GM19025 (cell line): ENCODE results near the gene ARHGAP44.

Source experiments
- ATAC-seq: cut with Tn5 transposase; IDR thresholded peaks from one replicate; pipeline ENCODE4 v1.9.1; 2021; ENCODE audit warnings: mild to moderate bottlenecking, low read depth, moderate library complexity; ENCODE audit not compliant: unreplicated experiment

The ARHGAP44 gene

GRCh38 chr17:12990041-12990808 is 200.9 kb downstream of the ARHGAP44 start:
- no peak for ATAC-seq

DNA sequence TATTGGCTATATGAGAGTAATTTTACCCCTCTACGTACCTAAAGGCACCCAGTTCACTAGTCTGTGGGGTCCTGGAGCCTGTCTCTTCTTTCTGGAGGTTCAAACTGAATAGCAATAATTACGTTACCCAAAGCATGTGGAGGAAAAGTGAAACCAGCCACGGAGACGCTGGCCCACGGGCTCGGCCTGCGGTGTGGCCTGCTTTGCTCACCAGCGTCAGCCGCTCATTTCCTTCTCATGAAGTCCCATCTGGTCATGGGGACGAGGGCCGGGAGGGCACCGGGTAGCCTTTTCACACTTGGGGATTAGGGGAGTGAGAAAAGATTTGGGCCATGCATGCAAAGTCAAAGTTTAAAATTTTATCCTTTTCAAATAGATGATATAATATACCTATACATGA is 201.6 kb downstream of the ARHGAP44 start:
- ATAC-seq = no peak

DNA sequence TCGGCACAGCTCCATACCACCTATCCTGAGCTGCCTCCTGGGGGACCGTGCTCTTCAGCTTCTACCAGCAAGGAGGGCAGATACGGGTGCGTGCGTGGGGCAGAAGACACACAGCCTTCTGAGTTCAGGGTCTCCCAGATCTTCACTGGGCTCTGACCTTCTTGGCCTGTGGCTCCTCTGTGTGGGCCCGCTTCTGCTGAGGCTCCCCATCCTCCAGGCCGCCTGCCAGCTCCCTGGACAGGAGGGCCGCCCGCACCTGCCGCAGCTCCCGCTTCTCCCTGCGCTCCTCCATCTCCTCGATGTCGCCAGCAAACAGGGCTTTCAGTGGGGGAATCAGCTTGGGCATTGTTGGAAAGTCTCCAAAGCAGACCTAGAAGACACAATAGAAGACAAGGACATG is 203.4 kb downstream of the ARHGAP44 start:
- ATAC-seq = no peak

DNA sequence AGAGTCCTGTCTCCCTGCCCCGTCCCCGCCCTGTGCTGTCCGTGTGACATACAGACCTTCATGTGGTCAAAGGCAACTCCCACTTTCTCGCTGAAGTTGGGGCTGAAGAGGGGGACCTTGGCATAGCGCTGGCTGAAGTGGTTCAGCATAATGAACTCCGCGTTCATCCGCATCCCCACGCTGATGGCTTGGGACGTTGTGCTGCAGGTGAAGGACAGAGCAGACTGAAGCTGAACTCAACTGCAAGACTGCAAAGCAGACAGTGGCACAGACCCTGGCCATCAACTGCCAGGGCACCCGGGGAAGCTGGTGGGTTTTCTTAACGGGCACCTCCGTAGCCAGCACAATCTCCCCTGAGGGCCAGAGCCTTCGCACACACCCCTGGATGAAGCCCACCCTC is 204.3 kb downstream of the ARHGAP44 start:
- no peak for ATAC-seq

DNA sequence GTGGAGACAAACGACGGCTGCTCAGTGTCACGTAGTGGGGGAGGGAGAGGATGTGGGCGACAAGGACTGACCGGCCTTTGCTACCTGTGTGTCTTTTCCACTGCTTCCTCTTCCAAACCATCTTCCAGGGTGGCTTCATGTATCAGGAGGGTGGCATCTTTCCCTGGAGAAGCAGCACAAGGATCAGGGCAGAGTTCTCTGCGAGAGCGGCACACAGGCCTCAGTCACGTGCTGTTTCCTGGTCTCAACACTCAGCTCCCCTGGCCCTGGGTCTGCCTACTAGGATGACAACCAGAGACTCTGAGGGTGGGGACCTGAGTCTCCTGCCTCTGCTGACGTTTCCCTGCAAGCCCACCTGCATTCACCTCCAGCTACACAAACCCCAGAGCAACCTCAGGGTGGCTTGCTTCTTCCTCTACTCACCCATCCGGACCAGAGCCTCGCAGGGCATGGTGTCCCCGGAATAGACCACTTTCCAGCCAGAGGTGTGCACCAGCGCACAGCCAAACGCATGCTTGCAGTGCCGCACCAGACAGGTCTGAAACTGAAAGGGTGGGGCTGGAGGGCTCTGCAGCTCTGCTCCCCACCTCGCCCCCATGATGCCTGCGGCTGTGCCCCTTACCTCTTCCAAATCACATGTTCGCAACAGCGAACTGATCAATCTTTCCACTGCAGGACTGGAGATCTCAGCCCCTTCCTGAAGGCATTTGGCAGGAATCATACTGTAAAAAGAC is 205.2 kb downstream of the ARHGAP44 start:
- ATAC-seq = no peak

DNA sequence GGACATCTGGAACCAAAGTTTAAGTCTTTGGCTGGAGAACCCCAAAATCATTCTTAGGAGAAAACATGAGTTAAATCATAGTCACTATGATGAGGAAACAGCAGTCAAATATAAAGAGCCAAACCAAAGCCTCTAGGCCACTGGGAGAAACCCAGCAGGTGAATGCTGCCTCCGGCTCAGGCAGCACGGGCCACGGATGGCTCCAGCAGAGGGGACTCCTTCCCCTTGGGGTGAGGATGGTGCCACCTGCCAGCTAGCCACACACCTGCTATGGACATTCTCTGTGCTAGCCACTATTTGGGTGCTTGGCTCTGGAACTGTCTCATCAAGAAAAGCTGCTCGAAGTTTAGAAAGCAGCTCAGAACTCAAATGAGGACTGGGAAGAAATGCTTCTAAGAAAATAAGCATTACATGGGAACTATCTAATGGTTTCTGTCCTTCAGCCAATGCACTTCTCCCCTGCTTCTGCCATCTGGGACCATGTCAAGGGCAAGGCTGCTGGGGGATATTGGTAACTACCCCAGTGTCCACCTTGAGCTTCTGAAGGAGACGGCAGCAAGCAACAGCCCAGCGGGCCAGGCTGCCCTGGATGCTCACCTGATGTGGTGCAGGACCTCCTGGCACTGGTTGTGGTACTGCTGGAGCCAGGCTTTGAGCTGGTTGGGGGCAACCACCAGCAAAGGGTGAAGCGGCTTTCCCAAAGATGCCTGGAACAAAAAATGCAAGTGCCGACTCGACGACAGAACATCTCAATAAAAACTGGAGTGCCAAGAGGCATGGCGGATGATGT is 206.0 kb downstream of the ARHGAP44 start:
- ATAC-seq = no peak

DNA sequence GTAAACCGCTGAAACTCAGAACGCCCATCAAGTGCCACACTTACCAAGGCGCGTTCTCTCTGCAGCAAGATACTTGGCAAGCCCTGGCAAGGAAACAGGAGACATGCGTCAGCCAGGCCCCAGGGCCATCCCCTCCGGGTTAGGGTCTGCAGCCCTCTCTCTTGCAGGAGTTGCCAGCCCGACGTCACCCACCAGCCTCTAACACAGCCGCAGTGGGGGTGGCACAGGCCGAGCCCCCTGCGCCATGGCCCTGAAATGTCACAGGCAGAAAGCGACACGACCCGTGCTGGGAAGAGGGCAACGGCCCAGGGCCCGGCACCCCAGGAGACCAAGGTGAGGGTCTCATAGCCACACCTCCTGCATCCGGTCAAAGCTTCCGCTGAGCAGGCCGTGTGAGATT is 206.6 kb downstream of the ARHGAP44 start:
- no peak for ATAC-seq

DNA sequence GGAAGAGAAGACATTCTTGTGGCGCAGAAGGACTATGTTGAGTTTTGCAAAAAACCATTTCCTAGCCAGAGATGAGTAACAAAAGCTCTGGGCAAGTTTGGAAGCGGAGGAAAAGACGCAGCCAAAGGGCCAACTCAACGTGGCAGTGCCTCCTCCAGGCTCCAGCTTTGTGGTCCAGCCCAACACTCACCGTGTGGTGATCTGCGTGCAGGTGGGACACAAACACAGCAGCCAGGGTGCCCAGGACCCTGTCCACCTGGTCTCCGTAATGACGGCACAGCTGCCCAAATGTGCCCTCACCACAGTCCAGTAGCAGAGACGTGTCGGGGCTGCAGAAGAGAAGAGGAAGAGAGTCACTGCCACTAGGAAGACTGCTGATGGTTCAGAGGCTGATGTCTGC is 207.1 kb downstream of the ARHGAP44 start:
- ATAC-seq = no peak

DNA sequence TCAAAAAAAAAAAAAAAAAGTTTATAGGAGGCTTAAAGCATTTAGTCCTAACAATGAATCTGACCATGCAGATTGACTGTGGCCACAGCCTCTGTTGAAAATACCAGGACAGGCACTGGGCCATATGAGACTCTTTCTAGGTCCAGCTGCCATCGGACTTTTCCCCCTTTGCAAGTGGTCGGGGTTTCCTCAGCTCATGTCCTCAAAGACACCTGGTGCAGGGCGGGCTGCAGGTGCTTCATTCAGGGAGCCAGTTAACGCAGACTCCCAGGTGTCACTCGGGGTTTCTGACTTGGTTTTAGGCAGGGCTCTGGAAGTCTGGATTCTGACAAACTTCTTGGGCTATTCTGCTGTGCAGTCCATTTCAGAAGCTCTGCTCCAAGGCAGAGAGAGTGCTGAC is 207.6 kb downstream of the ARHGAP44 start:
- no peak for ATAC-seq

GRCh38 chr17:12998461-12998860 is 209.2 kb downstream of the ARHGAP44 start:
- no peak for ATAC-seq

DNA sequence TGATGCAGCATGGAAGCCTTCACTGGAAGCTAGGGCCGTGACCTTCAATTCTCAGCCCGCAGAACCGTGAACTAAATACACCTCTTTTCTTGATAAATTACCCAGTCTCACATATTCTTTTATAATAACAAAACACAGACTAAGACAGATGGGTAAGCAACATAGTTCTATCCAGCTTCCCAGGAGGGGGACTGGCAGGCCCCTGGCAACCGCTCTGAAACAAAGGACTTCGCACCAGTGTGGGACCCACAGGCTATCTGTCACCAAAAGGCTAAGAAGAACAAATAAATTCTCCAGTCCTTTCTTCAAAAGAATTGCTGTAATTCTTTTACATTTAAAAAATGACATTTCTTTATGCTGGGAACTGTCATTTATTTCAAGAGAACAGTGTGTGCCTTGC is 209.6 kb downstream of the ARHGAP44 start:
- ATAC-seq = no peak

GRCh38 chr17:13000561-13000960 is 211.3 kb downstream of the ARHGAP44 start:
- ATAC-seq = no peak

DNA sequence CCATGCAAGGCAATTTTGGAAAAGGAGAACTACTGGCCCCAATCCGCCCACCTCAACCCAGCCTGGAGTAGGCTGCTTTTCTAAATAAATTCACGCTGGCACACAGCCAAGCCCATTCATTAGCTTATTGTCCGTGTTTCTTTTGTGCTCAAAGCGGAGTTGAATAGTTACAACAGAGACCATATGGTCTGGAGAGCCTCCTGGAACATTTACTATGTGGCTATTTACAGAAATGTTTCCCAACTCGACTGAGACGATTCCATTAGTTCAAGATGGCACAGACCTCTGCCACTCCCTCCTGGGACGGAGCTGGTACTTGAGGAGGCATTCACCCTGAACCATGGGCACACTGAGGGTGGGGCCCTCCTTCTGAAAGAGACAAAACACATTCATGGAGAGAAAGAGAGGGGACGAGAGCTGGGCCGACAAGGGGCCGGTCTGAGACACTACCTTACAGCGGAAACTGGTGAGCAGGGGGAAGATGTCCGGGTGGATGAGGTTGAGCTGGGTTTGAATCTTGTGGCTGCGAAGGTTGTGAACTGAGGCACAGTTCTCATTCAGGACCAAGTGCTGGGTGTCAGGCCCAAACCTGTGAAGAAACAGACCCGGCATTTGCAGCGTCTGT is 212.8 kb downstream of the ARHGAP44 start:
- ATAC-seq = no peak

DNA sequence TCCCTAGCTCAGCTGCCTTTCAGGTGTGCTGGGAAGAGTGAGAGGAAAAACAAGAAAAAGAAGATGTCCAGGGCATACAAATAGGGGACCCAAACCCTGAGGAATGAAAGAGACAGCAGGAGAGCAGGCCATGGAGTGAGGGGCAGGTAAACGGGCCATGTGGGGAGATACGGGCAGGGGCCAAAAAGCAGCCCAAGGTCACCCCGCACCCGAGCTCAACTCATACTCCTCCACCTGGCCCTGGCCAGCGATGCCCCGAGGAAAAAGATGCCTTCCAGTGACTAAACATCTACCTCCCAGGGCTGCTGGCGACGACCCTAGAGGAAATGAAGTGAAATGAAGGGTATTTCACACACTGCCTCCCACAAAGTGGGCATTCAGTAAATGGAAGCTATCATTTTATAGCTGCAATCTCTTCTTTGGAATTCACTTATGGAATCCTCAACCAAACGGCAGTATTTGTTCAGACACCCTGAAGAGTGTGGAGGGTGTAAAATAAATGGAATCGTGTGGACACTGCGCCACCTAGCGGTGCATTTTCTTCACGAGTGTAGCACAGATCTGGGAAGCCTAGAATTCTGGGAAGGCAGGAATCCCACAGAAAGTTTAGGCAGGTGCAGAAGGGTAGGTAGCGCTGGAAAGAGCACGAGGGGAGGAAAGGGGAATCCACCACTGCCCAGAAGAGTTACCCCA is 213.6 kb downstream of the ARHGAP44 start:
- ATAC-seq = no peak

DNA sequence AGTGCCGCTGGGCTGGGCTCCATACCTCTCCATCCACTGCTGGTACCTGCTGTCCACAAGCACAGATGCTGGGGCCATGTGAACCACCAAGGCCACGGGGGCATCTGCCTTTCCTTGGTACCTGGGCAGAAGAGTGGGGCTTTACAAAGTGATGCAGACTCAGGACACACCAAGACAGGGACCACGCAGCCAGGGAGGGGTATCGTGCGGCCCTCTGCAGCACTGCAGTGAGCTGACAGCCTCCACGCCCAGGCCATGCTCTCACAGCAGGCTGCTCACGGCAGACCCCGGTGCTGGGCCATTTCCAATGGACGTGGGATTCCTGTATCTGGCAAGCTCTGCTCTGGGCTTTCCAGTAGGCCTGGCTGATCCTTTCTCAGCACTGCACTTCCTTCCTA is 214.2 kb downstream of the ARHGAP44 start:
- ATAC-seq = no peak

- no peak for ATAC-seq
Observed at GRCh38 chr17:13003927-13004326, 214.6 kb downstream of the ARHGAP44 start.

DNA sequence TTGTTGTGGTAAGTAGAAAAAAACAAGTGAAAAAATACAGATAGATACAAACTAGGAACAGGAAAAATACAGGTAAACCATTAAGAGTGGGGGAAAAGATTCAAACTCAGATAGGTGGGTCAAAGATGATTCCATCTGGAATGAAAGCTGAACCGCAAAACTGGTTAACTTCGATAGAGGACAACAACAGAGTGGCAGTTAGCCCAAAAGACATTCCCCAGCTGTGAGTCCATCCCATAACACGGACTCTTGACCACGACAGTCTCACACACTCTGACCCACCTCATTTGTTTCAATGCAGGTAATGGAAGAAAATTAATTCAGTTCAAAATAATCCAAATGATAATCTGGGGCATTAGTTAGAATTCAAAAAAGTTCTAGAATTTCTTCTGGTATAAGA is 215.0 kb downstream of the ARHGAP44 start:
- ATAC-seq = no peak

DNA sequence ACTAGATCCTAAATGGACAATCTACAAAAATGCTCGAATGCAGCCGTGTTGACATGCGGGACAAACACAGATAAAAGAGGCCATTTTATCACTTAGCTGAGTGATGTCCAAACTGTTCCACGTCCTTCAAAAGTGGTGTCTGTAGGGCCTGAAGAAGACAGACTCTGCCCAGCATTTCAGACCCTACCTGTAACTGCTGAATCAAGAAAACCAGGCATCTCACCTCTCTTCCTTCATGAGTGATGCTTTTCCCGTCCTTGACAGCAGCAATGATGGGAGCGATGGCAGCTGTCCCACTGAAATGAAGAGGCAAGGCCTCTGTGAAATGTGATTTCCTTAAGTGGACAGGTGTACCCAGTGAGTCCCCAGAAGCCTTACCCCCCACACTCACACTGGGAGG is 216.2 kb downstream of the ARHGAP44 start:
- ATAC-seq = no peak

GRCh38 chr17:13008461-13008860 is 219.2 kb downstream of the ARHGAP44 start:
- ATAC-seq = no peak

DNA sequence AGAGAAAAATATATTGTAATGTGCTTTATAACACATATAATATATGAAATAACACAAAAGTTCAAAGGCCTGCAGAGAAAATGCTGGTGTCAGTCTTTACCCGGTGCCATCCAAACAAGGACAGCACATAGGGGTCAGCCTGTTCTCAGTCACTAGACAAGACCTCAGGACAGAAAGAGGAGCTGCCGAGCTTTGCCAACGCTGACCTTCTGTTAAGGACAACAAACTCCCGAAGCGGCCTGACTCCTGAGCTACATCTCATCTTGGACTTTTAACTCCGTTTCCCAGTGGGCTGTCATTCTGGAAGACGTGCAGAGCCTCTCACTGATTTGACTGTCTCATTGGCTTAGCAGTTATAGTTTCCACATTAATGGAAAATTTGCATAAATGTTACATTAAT is 221.7 kb downstream of the ARHGAP44 start:
- ATAC-seq = no peak
